Stimulated activated CD4-positive, alpha-beta T cell treated with anti-CD3 and anti-CD28 coated beads, Interleukin-1b, Interleukin-23, amount 100 ng/mL, for 1 hour (primary cell): ENCODE results near the gene COBL.

ENCODE experiments used
- DNase-seq, 2 donors: peaks; one replicate each; pipeline ENCODE4 v3.0.0-alpha.2; 2020; ENCODE audit warnings: low read depth in 2 of 2

COBL gene, protein sequence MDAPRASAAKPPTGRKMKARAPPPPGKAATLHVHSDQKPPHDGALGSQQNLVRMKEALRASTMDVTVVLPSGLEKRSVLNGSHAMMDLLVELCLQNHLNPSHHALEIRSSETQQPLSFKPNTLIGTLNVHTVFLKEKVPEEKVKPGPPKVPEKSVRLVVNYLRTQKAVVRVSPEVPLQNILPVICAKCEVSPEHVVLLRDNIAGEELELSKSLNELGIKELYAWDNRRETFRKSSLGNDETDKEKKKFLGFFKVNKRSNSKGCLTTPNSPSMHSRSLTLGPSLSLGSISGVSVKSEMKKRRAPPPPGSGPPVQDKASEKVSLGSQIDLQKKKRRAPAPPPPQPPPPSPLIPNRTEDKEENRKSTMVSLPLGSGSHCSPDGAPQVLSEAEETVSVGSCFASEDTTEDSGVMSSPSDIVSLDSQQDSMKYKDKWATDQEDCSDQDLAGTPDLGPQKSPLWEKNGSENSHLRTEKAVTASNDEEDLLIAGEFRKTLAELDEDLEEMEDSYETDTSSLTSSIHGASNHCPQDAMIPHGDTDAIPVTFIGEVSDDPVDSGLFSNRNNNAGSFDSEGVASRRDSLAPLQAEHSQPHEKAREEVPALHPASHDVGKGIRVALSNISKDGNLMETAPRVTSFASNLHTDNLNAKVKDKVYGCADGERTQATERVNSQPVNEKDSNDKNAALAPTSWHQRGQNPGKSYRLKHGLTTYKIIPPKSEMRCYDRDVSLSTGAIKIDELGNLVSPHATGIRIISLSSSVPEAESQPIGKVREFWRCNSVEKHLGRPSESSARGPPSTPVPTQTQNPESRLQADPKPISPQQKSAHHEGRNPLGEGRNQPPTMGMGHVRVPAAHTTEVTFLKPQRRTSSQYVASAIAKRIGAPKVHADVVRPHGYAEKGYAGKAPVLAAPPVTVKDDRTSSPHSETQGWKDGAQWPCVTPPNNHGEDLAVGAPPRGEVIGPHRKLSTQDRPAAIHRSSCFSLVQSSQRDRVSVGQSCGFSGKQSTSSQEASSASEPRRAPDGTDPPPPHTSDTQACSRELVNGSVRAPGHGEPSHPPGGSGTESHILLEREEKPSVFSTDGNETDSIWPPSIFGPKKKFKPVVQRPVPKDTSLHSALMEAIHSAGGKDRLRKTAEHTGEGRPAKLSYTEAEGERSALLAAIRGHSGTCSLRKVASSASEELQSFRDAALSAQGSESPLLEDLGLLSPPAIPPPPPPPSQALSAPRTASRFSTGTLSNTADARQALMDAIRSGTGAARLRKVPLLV

DNA sequence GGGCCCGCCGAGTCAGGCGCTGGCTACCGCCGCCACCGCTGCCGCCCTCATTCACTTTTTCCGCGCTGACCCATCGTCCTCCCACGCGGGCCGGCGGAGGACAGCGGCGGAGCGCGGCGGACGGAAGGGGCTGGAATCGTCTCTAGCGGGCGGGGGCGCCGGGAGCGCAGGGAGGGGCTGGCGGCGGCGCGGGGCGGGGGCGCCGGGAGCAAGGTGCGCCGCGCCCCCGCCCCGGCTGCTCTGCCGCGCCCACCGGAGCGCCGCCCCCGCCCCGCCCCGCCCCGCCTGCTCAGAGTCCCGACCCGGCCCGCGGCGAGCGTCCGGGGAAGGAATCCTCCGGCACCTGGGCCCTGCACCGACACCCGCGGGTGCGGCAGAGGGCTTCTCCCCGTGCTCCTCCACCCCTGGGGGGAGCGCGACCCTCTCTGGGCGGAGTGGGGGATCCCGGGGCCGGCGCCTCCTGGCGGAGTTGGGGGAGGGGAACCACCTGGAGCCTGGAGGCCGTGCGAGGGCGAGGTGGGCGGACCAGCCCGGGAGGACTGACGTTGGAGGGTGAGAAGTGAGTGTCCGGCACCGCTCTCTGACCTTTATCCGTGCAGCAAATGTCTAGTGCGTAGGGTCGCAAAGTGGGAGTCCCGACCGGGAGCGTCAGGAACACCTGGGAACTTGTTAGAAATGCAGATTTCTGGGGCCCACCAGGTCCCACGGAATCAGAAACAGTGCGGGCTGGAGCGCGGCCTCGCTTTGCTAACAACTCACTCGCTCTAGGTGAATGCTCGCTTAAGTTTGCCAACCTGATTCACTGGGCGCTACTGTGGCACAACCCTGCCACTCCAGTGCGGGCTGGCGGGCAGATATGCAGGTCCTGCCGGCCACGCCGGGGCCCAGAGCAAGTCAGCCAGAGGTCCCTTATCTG lies at the start of gene COBL:
COBL (minus strand) TSS at position 144 of the 916 bp plus-strand sequence. CDS start 176 bp downstream, outside the sequence.
- DNase-seq, result no peak

DNA sequence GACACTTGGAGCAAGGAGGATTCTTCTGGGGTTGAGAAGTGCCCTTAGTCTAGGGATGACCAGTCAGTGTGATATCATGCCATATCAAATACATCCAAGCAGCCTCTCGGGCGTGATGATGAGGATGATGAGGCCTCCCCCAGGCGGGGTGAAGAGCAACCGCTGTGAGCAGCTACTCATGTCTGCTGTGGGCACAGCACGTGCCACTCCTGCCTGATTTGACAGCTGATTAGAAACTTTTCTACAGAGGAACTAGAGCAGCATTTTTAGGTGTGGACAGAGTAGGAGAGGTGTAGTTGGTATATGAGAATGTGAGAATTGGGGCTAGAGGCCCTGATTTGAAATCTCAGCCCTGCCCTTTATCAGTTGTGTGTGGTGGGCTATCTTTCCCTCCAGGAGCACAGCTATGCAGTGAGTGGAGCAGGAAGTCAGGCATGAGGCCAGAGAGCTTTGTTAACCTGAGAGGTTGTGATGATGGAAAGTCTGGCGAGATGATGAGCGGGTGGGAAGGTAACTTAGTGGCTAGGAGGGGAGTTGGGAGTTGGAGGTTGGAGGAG lies 49.6 kb upstream of the COBL start:
- DNase-seq, result no peak

DNA sequence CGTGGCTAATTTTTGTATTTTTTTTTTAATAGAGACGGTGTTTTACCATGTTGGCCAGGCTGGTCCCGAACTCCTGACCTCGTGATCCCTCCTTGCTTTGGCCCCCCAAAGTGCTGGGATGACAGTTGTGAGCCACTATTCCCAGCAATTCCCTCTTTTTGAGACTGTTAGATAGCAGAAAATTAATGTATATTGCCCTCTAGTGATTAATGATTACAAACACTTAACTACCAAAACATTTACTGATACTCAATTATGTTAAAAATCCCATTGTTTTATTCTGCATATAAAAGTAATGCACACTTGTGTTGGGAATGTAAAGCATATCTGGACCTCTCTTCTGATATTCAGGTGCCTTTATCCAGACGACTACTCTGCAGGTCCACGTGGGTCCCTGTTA lies 41.2 kb upstream of the COBL start:
- no peak for DNase-seq

DNA sequence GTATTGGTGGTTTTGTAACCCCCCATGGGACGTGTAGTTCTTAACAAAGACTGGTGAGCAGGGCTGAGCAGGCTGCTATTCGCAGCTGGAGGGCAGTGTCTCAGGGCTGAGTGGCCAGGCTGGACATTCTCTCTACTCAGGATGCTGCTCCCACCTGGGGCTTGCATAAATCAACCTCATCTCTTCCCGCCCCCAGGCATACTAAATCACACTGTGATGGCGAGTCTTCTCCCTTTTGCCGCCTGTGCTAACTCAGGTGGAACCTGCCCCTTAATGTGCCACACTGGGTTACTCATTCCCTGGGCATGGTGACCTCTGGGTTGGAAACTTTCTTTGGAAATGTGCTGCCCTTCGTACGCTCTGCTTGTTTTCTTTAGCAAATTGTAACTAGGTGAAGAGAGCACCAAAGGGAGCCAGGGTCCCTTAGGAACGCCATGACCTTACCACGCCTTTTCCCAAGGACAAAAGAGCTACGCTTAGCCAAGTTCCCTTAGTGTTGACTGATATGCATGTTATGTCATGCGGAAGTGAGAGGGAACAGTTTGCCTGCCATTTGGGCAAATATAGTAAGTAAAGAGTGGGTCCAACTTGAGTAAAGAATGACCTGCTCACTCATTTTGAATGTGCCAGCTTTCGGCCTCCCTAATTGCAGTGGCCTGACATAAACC lies 40.4 kb upstream of the COBL start:
- DNase-seq, result no peak

DNA sequence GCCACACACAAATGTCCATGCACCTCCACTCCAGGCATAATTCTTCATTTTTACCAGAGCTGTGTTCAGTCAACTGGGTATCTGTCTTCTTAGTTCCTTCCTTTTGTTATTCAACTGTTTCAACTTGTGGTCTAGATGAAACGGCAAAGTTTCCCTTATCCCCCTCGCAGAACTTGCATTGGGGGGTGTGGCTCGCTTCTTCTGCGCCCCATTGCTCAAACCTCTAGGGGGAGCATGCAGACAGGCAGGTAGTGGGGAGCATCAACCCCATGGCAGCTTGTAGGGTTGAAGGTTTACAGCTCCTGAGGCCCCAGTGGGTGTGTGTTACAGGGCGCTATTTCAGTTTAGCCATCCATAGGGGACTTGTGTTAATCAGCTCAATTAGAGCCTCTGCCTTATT lies 38.3 kb upstream of the COBL start:
- DNase-seq, result no peak

DNA sequence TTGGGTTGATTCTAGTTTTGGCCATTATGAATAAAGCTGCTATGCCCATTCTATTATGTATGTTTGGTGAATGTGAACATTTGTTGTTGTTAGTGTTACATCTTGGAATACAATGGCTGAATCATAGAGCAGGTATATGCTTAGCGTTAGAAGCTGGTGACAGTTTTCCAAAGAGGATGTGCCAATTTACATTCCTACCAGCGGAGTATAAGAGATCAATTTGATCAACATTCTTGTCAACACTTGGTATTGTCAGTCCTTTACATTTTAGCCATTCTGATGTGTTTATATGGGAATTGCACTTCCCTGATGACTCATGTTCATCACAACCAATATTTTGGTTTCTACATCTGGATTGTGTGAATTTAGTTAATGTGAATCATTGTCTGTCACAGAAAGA lies 37.8 kb upstream of the COBL start:
- DNase-seq, result no peak

DNA sequence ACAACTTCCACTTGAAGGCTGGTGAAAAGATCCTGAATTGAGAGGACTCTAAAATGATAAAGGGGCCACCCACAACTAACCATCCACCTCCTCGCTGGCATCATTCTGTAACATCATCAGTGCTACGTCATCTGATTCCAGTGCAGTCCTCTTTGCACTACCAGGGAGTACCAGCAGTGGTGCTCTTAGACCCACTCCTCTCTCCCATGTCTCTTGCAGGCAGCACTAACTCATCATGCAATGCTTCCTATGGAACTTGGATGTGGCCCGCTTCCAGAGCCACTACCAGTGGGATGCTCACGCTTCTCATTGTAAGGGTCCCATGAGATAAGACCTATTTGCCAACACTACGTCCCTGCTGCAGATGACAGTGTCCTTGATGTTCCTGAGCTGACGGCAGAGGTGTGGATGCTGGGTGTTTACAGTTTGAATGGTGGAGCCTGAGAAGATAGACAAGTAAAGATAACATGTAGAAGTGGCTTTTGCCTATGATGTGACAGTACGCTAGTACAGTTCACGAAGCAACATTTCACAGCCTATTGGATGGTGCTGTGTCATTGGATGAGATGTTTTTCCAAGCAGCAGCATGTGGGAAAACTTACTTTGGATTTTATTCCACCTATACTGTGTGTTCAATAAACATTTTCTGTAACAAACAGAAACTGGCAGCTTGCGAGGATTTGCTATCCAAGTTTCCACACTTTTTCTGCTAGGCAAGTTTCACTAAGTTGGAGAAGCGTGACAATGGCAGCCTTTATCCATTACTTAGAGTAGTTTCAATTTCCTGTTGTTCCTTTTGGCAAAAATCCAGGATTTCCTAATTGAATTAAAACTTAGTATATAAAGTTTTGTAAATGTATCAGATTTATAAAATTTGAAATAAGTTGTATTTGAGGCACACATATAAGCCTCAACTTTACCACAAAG lies 35.8 kb upstream of the COBL start:
- no peak for DNase-seq

DNA sequence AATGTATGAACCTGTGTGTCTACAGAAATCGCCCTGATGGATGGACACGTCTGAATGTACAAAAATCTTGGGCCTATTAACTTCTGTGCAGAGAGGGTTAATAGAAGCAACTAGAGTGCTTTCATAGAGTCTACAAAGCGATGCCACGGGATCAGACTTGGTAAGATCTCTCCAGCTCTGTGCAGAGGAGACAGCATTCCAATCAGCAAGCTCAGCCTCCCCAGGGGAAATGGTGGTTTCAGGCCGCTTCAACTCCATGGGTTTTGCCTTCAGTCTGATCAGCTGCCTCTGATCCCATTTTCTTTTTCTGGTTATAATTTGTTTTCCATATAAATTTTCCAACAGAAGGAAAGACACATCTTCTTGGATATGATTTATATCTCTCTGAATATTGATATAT lies 35.1 kb upstream of the COBL start:
- no peak for DNase-seq

DNA sequence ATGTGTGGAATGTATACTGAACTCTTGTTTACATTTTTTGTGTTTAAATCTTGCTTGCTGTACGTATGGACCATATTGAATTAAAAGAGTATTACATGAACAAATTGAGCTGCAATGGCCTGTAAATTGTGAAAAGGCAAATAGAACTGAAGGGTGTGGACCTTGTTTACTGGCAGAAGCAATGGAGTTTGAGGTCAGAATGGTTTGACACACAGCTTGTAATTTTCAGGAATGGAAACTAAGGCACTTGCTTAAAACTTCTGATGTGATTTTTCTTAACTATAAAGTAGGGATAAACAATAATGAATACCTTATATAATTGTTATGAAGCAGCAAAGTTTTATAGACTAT lies 33.9 kb upstream of the COBL start:
- no peak for DNase-seq

DNA sequence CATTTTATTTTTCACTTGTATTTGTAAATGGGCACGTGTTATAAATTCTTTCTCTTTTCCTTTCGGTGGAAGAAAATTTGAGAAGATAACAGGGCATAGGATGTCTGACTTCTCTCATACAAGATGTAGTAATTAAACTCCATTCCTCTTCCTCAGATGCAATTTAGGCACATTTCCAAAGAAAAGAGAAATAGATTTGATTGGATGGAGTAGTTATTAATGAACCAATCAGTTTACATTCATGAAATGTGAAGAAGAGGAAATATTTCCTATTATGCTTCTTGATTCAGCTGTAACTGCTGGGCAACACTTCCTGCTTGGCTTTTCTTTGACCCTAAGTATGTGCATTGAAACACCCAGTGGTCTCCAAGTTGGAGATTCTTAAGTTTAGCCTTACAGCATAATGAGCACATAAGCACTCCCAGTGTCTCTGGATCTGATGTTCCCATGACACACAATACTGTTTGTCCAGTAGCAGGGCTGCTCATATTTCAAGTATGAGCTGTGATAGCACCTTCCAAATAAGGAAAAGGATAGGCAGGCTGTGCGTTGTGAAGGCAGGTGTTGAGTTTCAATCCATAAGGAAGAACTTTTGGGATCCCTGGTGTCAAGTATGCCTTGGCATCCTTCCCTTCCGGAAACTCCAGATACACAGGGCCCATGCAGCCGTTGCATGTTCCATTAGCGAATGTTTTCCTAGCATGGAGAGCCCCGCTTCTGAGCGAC lies 33.4 kb upstream of the COBL start:
- no peak for DNase-seq

DNA sequence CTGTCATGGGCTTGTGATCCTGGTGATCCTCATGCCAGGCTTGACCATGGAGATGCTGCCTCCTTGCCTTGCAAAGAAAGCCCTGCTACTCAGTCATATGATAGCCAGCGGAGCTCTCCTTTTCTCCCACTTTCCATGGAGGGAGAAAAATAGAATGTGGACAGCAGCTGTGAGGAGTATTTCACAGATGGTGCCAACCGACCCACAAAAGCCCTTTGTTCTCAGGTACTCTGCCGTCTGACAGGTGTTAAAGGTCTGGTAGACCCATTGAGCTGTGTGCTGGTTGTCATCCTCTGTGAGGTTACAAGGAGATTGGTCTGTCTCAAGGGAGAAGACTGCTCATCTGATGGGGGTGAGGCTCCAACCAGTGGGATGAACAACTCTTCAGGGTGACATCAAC lies 29.5 kb upstream of the COBL start:
- no peak for DNase-seq

DNA sequence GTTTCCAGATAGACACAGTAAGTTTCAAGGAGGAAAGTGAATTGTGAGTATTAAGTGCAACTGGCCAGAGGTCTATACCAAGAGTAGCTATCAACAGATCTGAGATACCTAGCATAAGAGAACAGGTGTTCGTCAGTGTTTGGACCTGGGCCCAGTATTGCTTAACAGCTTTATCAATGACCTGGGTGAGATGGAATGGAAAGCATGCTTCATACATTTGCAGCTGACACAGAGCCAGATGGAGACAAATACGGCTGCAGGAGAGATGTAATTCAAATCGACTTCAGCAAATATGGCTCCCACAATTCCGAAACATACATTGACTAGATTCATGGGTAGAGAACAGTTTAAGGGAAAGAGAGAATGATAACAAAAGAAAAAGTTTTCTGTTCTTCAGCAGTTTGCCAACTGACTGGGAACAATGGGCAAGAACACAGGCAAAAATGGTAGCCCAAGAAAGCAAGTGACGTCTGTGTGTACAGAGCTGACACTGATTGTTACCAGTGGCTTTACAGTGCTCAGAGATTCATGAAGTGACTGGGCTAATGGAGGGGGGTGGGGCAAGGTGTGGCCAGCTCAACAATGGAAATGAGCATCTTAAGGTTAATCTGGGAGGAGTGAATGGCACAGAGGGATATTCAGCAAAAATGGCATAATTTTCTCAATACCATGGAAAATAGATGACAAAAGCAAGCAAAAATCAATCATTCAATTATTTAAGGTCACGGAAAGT lies 28.0 kb upstream of the COBL start:
- no peak for DNase-seq

DNA sequence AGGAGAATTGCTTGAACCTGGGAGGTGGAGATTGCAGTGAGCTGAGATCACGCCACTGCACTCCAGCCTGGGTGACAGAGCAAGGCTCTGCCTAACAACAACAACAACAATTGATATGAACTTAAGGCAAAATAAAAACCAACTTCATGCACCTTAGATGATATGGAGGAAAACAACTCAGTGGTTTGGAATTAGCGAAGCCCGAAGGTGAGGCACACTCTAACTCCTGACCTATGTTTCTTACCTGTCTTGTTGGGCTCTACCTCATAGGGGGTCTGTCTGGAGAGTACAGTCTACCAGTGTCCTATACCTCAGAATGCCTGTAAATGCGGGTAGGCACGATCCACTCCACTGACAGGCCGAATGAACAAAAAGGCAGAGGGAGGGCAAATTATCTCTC lies 24.3 kb upstream of the COBL start:
- no peak for DNase-seq

DNA sequence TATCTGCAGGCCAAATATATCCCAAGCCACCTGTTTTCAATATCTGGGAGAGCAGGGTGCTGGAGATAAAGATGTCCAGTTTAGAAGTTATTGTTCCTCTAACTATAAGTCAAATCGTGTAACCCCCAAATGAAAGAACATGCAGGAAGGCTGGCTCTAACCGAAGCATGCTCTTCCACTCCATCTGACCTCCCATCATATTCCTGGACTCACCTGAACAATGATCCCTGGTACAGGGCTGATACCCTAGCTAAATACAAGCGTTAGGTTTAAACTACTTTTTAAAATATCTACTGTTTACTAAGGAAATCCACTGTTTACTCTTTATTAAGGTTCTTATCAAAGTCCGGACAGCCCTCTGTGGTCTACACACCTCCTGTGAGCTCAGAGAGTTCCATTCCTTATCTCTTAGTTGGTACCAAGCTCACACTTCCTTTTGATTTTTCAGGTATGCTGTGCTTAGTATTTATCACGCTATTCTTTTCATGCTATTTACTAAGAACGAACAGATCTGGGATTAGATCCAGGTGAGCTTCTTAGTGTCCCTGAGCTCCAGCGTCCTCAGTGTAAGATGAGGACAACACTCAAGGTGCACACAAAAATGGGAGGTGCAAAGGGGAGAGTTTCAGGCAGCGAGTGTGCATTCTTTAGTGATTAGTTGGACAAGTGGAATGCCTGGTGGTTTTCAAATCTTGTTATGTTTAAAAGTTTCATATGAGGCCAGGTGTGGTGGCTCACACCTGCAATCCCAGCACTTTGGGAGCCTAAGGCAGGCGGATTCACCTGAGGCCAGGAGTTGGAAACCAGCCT lies 23.6 kb upstream of the COBL start:
- no peak for DNase-seq

DNA sequence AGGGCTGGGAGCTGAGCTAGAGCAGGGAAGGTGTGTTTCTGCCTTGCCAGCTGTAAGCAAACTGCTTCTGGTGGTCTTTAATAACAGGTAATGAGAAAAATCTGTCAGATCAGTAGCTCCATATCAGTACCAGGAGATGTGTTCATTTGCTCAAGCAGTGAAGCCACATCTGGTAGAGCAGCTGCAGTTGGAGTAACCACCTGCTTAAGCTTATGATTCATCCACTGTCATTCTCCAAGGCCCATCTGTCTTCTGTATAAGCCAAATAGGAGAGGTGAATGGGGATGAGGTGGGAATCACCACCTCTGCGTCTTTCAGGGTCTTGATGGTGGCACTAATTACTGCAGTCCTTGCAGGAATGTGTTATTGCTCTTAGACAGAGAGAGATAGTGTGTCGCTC lies 18.4 kb upstream of the COBL start:
- DNase-seq, result no peak

DNA sequence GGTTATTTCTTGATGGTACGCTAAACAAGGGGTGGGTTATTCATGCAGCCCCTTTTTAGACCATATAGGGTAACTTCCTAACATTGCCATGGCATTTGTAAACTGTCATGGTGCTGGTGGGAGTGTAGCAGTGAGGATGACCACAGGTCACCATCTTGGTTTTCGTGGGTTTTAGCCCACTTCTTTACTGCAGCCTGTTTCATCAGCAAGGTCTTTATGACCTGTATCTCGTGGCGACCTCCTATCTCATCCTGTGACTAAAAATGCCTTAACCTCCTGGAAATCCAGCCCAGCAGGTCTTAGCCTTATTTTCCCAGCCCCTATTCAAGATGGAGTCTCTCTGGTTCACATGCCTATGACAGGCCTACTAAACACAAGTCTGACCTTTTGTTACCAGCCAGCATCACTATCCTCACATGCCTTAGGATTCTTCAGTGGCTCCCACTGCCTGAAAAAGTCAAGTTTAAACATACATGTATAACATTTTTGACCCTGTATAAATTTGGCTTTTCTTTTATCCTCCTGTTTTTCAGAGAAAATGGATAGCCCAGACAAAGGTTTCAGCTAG lies 13.2 kb upstream of the COBL start:
- no peak for DNase-seq

DNA sequence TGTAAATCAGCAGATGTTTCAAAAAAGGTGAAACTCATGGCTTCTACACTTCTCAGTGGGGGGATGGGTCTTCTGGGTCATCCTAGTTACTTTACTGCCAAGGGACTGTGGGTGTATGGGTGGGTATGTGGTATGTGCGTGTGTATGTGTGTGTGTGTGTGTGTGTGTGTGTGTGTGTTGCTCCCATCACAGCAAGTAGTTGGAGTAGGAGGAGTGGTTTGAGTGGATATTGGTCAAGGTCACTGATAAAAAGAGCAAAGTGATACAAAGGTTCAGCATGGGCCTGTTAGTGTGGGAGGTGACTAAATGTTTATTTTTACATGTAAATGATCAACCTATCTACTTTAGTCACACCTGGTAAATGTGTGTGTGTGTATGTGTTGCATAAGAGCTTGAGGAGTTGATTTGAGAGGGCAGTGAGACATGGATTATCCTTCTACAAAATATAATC lies 11.8 kb upstream of the COBL start:
- no peak for DNase-seq
